Measurements from ENCODE around the gene PDE1C.

GRCh38 chr7:31705377-31705776 lies 364.8 kb downstream of the PDE1C start:
- TF ChIP-seq CTCF (IDR thresholded peaks at IDR 0.05), result no peak
- no peak for TF ChIP-seq EZH2 (IDR thresholded peaks at IDR 0.05; ENCODE audit: borderline replicate concordance, insufficient read depth, low read depth, low read length, poor library complexity, severe bottlenecking)
